Astrocyte (in vitro differentiated cells and primary cell): Measurements from ENCODE around the gene PTPRN2. TPM values are rescaled to one million over a fixed set of nuclear protein-coding genes. Genes with fewer than 3 reads are reported as not detected.

Experiments used
- DNase-seq: peaks from one replicate; pipeline ENCODE4 v3.0.0-alpha.2; 2010; ENCODE audit warnings: low read depth
- FAIRE-seq: peaks from 2 replicates; lab custom pipeline; 2011; peaks lifted over from hg19 to GRCh38; lab: Jason Lieb, UNC
- H2AFZ ChIP-seq: 2 replicates; pipeline ENCODE4 v1.6.0; 2012; ENCODE audit warnings: low read depth, low read length, inconsistent platforms
- H3K27ac ChIP-seq: 2 replicates; pipeline ENCODE4 v1.5.1; 2011; ENCODE audit warnings: low read depth, low read length, inconsistent platforms
- H3K27me3 ChIP-seq: 2 replicates; pipeline ENCODE4 v1.6.0; 2011; ENCODE audit warnings: low read length, inconsistent platforms; ENCODE audit not compliant: insufficient read depth
- H3K36me3 ChIP-seq: 2 replicates; pipeline ENCODE4 v1.5.1; 2011; ENCODE audit warnings: low read length, inconsistent platforms; ENCODE audit not compliant: insufficient read depth
- H3K4me1 ChIP-seq: 2 replicates; pipeline ENCODE4 v1.5.1; 2011; ENCODE audit warnings: low read length, inconsistent platforms; ENCODE audit not compliant: insufficient read depth
- H3K4me2 ChIP-seq: 2 replicates; pipeline ENCODE4 v1.6.0; 2012; ENCODE audit warnings: low read length, inconsistent platforms
- H3K4me3 ChIP-seq: 2 replicates; pipeline ENCODE4 v1.5.1; 2011; ENCODE audit warnings: low read depth, mild to moderate bottlenecking, low read length, inconsistent platforms; ENCODE audit not compliant: insufficient read depth
- H3K79me2 ChIP-seq: 2 replicates; pipeline ENCODE4 v1.6.0; 2012; ENCODE audit warnings: mild to moderate bottlenecking, low read length, inconsistent platforms; ENCODE audit not compliant: insufficient read depth
- H3K9ac ChIP-seq: 2 replicates; pipeline ENCODE4 v1.6.0; 2012; ENCODE audit warnings: mild to moderate bottlenecking, low read length, inconsistent platforms
- H3K9me3 ChIP-seq: 2 replicates; pipeline ENCODE4 v1.5.1; 2012; ENCODE audit warnings: low read depth, mild to moderate bottlenecking, low read length, inconsistent platforms; ENCODE audit not compliant: insufficient read depth
- H4K20me1 ChIP-seq: 2 replicates; pipeline ENCODE4 v1.6.0; 2012; ENCODE audit warnings: low read length, inconsistent platforms; ENCODE audit not compliant: insufficient read depth
- H3K27ac Mint-ChIP-seq: one replicate; pipeline ENCODE4 v1.8.0; 2021; ENCODE audit warnings: mild to moderate bottlenecking, mixed read lengths; ENCODE audit not compliant: unreplicated experiment
- H3K27me3 Mint-ChIP-seq: one replicate; pipeline ENCODE4 v1.8.0; 2021; ENCODE audit warnings: low read depth, mixed read lengths; ENCODE audit not compliant: unreplicated experiment
- H3K36me3 Mint-ChIP-seq: one replicate; pipeline ENCODE4 v1.8.0; 2021; ENCODE audit warnings: low read depth, mixed read lengths; ENCODE audit not compliant: unreplicated experiment
- H3K4me1 Mint-ChIP-seq: one replicate; pipeline ENCODE4 v1.8.0; 2021; ENCODE audit warnings: low read depth, mixed read lengths; ENCODE audit not compliant: unreplicated experiment
- H3K4me3 Mint-ChIP-seq: one replicate; pipeline ENCODE4 v1.8.0; 2021; ENCODE audit warnings: mild to moderate bottlenecking, moderate library complexity, mixed read lengths; ENCODE audit not compliant: unreplicated experiment
- H3K9me3 Mint-ChIP-seq: one replicate; pipeline ENCODE4 v1.8.0; 2021; ENCODE audit warnings: mild to moderate bottlenecking, mixed read lengths; ENCODE audit not compliant: unreplicated experiment
- CTCF ChIP-seq: IDR thresholded peaks from 2 replicates; pipeline ENCODE4 v1.5.1; 2011; ENCODE audit warnings: low read depth, mild to moderate bottlenecking, inconsistent platforms, low read length, moderate library complexity; ENCODE audit not compliant: insufficient read depth
- EZH2 ChIP-seq: IDR thresholded peaks from 2 replicates; pipeline ENCODE4 v1.6.1; 2012; ENCODE audit warnings: mild to moderate bottlenecking, low read length, inconsistent platforms; ENCODE audit not compliant: insufficient read depth
- total RNA-seq: library from RNA; stranded (reverse); gene quantifications from 2 replicates; pipeline ENCODE4 v1.2.1, GENCODE V29; 2021

PTPRN2 gene
- total RNA-seq, 1 donor from 2014 or later: 0.09 TPM

GRCh38 chr7:157785486-157786186, 802.0 kb downstream of the PTPRN2 start:
- Histone ChIP-seq H3K4me3 (no peak overlapping the region), H3K79me2 (no peaks in the 10 kb centered on the region), H3K9me3 (no peaks in the 10 kb centered on the region), H3K4me1 (no peaks in the 10 kb centered on the region), H3K36me3 (no peaks in the 10 kb centered on the region), H4K20me1 (no peaks in the 10 kb centered on the region), H3K27me3 (no peaks in the 10 kb centered on the region), H3K4me2 (no peak overlapping the region), H3K27ac (no peak overlapping the region), H2AFZ (no peak overlapping the region), H3K9ac (no peak overlapping the region)
- DNase-seq: no peak
- H3K9me3 Mint-ChIP-seq: peaks cover 16% of the 10 kb centered on the region
- H3K27ac Mint-ChIP-seq: no peak overlapping the region
- no peaks in the 10 kb centered on the region for H3K36me3 Mint-ChIP-seq
- H3K4me1 Mint-ChIP-seq: no peaks in the 10 kb centered on the region
- H3K27me3 Mint-ChIP-seq: no peaks in the 10 kb centered on the region
- no peak overlapping the region for H3K4me3 Mint-ChIP-seq
- TF ChIP-seq CTCF (no peak), EZH2 (no peak)
- no peak for FAIRE-seq

GRCh38 chr7:157784979-157785441, 802.6 kb downstream of the PTPRN2 start:
- H3K9me3 ChIP-seq: no peaks in the 10 kb centered on the region
- H3K27ac ChIP-seq: no peak overlapping the region
- H2AFZ ChIP-seq: peak overlapping the region; percentile 41
- Mint-ChIP-seq H3K27ac (no peak overlapping the region), H3K9me3 (peaks cover 16% of the 10 kb centered on the region), H3K36me3 (no peaks in the 10 kb centered on the region), H3K4me1 (no peaks in the 10 kb centered on the region), H3K4me3 (no peak overlapping the region), H3K27me3 (no peaks in the 10 kb centered on the region)
- H3K9ac ChIP-seq: no peak overlapping the region
- no peak overlapping the region for H3K4me2 ChIP-seq
- FAIRE-seq: no peak
- H3K36me3 ChIP-seq: no peaks in the 10 kb centered on the region
- no peaks in the 10 kb centered on the region for H3K79me2 ChIP-seq
- no peak overlapping the region for H3K4me3 ChIP-seq
- DNase-seq: peak; percentile 26
- no peaks in the 10 kb centered on the region for H3K4me1 ChIP-seq
- H3K27me3 ChIP-seq: no peaks in the 10 kb centered on the region
- TF ChIP-seq CTCF (no peak), EZH2 (no peak)
- H4K20me1 ChIP-seq: no peaks in the 10 kb centered on the region
